Lung (tissue), 16 donors: ENCODE results near the gene DLX1. TPM values are rescaled to one million over a fixed set of nuclear protein-coding genes. Genes with fewer than 3 reads are reported as not detected.

ENCODE experiments used
- ATAC-seq: fragments of 200-7000 bp; cut with Tn5 transposase; one replicate; pipeline ENCODE4 v1.9.1; 2020; ENCODE audit warnings: moderate number of reproducible peaks; ENCODE audit not compliant: insufficient read depth, low FRiP score
- DNase-seq, 3 donors: peaks; one replicate each; pipeline ENCODE4 v3.0.0-alpha.2; 2013 to 2017
- H3K27ac ChIP-seq, 2 donors: one replicate each; pipeline ENCODE4 v1.5.1; 2013; ENCODE audit warnings: mild to moderate bottlenecking in 2 of 2, moderate library complexity in 2 of 2, control low read depth in 1 of 2, inconsistent platforms in 1 of 2, low read depth in 1 of 2, low read length in 1 of 2
- H3K27me3 ChIP-seq, 3 donors: one replicate each; pipeline ENCODE4 v1.5.1; 2013; ENCODE audit warnings: low read length in 2 of 3; ENCODE audit not compliant: control insufficient read depth in 3 of 3, insufficient read depth in 3 of 3
- H3K36me3 ChIP-seq, 4 donors: one replicate each; pipeline ENCODE4 v1.5.1; 2013; ENCODE audit warnings: low read length in 4 of 4, mild to moderate bottlenecking in 1 of 4, moderate library complexity in 1 of 4; ENCODE audit not compliant: control insufficient read depth in 4 of 4, insufficient read depth in 4 of 4
- H3K4me1 ChIP-seq, 5 donors: one replicate each; pipeline ENCODE4 v1.5.1; 2013; ENCODE audit warnings: low read length in 5 of 5, mild to moderate bottlenecking in 2 of 5, moderate library complexity in 1 of 5; ENCODE audit not compliant: control insufficient read depth in 5 of 5, insufficient read depth in 5 of 5
- H3K4me3 ChIP-seq: one replicate; pipeline ENCODE4 v1.5.1; 2013; ENCODE audit warnings: mild to moderate bottlenecking, control low read depth, moderate library complexity
- H3K9ac ChIP-seq, 2 donors: one replicate each; pipeline ENCODE4 v1.5.1; 2013; ENCODE audit warnings: low read length in 2 of 2, control low read depth in 1 of 2; ENCODE audit not compliant: insufficient read depth in 1 of 2
- H3K9me3 ChIP-seq, 4 donors: one replicate each; pipeline ENCODE4 v1.5.1; 2013; ENCODE audit warnings: low read length in 3 of 4, mild to moderate bottlenecking in 1 of 4, moderate library complexity in 1 of 4; ENCODE audit not compliant: control insufficient read depth in 4 of 4, insufficient read depth in 3 of 4
- CTCF ChIP-seq: IDR thresholded peaks from 2 replicates; pipeline ENCODE4 v1.5.1; 2012; ENCODE audit warnings: mild to moderate bottlenecking; ENCODE audit errors: control extremely low read depth, extremely low read depth
- whole genome bisulfite sequencing, 2 donors: extraction: QIAGEN DNeasy Blood & Tissue Kit; methylation state at CpG; one replicate each; pipeline ENCODE4 v1.1.7; 2013; 5-methylcytosine and 5-hydroxymethylcytosine counted together
- long read RNA-seq, 5 donors: transcript quantifications; one replicate each; lab custom pipeline, GENCODE V29; 2026
- polyA plus RNA-seq, 2 donors: library from polyadenylated mRNA; stranded (reverse); fragments of 200-250 nt; gene quantifications; one replicate each; pipeline ENCODE4 v1.2.1, GENCODE V29; 2013
- total RNA-seq, 2 donors: library from RNA; depleted of rRNA in 1 of 2; stranded (reverse); fragments of >200 nt in 1 of 2; gene quantifications; one replicate each; pipeline ENCODE4 v1.2.1, GENCODE V29; 2014 to 2021
- donor health status: control.
- donor health status: control.
- donor health status: Bipolar disorder and iron deficiency.
- donor health status: healthy.
- donor health status: DM: yes; HTN: yes; CAD: no.

DLX1 gene
- not detected for total RNA-seq
- under 1 TPM in 1 of 2 donors, not detected in 1; 0.05 TPM for polyA plus RNA-seq
- long read RNA-seq, donor 1, partial matches to known transcripts: 0 of 1 reads
- long read RNA-seq, donor 1, other reads (novel, unspliced or antisense): 0 of 1 reads
- long read RNA-seq, donor 2: 0 reads
- long read RNA-seq, donor 3: 0 reads
- long read RNA-seq, donor 4: 0 reads
- long read RNA-seq, donor 5: 0 reads

GRCh38 chr2:172085460-172086159 is at the start of gene DLX1:
TSS of gene DLX1 (plus strand) at chr2:172085507. CDS start at chr2:172085678, 171 bp downstream.
- no peak for DNase-seq
- Histone ChIP-seq H3K27me3 (peaks cover 15 to 98% (median 97%) of the 10 kb centered on the region in 3 donors), H3K4me3 (no peak within 1 kb of the TSS), H3K4me1 (peaks cover 0 to 24% (median 0%) of the 10 kb centered on the region in 5 donors), H3K9ac (no peak within 1 kb of the TSS), H3K27ac (no peak within 1 kb of the TSS), H3K36me3 (no peaks in the 10 kb centered on the region), H3K9me3 (peaks cover 0 to 36% (median 0%) of the 10 kb centered on the region in 4 donors)
- 3 to 7% methylated on average over 34 of the region's 34 CpGs for WGBS, 2 donors
- no peak for TF ChIP-seq CTCF
- ATAC-seq: no peak

- Histone ChIP-seq H3K4me1 (no peaks in the 10 kb centered on the region), H3K9ac (no peak overlapping the region), H3K27ac (no peak overlapping the region), H3K9me3 (no peaks in the 10 kb centered on the region), H3K36me3 (no peaks in the 10 kb centered on the region), H3K4me3 (no peak overlapping the region), H3K27me3 (no peaks in the 10 kb centered on the region)
- no peak for DNase-seq
- no peak for ATAC-seq
- 94 to 95% methylated on average over 3 of the region's 3 CpGs for WGBS, 2 donors
- TF ChIP-seq CTCF: no peak
Observed at GRCh38 chr2:172038121-172038520, 47.2 kb upstream of the DLX1 start.

- Histone ChIP-seq H3K27ac (no peak overlapping the region), H3K4me1 (no peaks in the 10 kb centered on the region), H3K9ac (no peak overlapping the region), H3K9me3 (no peaks in the 10 kb centered on the region), H3K4me3 (no peak overlapping the region), H3K27me3 (no peaks in the 10 kb centered on the region), H3K36me3 (no peaks in the 10 kb centered on the region)
- DNase-seq: no peak
- no peak for ATAC-seq
- 97 to 98% methylated on average over 2 of the region's 2 CpGs for WGBS, 2 donors
- no peak for TF ChIP-seq CTCF
Observed at GRCh38 chr2:172038604-172039003, 46.7 kb upstream of the DLX1 start.
